Left renal pelvis (tissue), 4 donors: ENCODE results near the gene EBNA1BP2. TPM values are rescaled to one million over a fixed set of nuclear protein-coding genes. Genes with fewer than 3 reads are reported as not detected.
A peak's percentile ranks its signal among the peaks of the same experiment; 100 is the strongest.
"Not testable (repeated sequence)": the region's sequence is repeated elsewhere in the genome, so short reads cannot be mapped to it uniquely, and the experiment has no call there.

Source experiments
- DNase-seq, 4 donors: peaks; one replicate each; pipeline ENCODE4 v3.0.0-alpha.2; 2013; ENCODE audit warnings: low read depth in 4 of 4, low spot score in 3 of 4
- polyA plus RNA-seq, 4 donors: library from polyadenylated mRNA; unstranded; fragments of 120-200 nt; gene quantifications; one replicate each; pipeline ENCODE4 v1.2.1, GENCODE V29; 2013; ENCODE audit not compliant: insufficient read length in 4 of 4

The EBNA1BP2 gene
- polyA plus RNA-seq, 4 donors, result 37.9 to 77.3 (median 74.4) TPM

GRCh38 chr1:43174873-43175272 is 2.8 kb upstream of the EBNA1BP2 start:
- DNase-seq, result no peak

- DNase-seq, result peak in 3 of 4 donors; percentile 67 to 80 (median 74)
These were observed 460 bp upstream of the EBNA1BP2 start for GRCh38 chr1:43172527-43172972.

DNA sequence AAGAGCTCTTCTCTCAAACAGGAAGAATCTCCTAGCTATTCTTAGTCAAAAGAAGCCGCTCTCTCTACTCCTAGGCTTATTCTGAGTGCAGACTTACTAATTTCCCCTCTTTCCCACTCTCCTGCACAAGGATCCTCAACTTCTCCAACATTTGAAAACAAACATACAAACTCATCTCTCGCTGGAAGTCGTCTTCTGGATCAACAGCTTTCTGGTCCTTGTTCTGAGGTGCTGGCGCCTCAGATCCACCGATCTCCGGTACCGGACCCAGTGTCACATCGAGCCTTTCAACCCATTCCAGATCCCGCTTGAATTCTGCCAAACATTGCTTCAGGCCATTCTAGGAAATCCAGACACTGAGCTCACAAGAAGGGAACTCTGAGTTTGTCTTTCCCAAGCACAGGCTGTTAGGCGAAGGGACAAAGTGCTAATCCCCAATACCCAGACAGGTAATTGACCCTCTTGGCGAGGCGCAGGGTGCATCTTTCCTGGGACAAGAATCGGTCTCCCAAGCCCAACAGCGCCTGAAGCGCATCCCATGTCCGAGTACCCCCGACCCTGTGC is 696 bp downstream of the EBNA1BP2 start:
- no peak for DNase-seq

DNA sequence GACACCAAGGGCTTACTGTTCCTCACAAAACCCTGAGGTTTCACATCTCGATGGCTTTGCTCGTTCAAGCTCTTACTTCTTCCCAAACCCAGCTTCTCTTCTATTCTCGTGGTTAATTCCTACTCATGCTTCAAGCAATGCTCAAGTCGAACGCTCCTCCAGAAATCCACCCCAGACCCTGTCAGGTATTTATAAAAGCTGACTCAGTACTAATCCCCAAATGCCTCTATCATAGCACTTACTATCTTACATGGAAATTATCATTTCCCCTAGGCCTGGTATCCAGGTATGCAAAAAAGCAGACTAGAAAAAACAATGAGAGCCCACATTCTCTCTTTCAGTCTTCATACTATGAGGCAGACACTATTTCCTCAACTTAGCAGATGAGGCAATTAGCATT is 6.3 kb downstream of the EBNA1BP2 start:
- no peak for DNase-seq

DNA sequence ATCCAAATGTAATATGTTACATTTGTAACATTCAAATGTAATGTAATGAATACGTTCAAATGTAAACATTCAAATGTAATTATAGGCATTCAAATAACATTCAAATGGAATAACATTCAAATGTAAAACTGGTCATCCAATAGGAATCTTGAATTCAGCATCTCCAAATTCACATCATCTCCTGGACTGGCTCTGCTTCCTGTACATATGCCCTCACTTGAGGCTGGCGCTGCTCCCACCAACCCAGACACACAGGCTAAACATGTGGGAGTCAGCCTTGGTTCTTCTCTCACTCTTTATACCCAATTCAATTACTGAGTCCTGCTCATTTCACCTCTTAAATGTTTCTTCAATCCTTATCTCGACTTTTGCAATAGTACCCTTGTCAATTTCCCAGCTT is 6.9 kb downstream of the EBNA1BP2 start:
- DNase-seq, result no peak

- DNase-seq, result no peak
These were observed 16.1 kb downstream of the EBNA1BP2 start for GRCh38 chr1:43156026-43156425.

GRCh38 chr1:43153443-43153842 is 18.6 kb downstream of the EBNA1BP2 start:
- no peak for DNase-seq

- no peak for DNase-seq
These were observed 19.2 kb downstream of the EBNA1BP2 start for GRCh38 chr1:43152866-43153265.

DNA sequence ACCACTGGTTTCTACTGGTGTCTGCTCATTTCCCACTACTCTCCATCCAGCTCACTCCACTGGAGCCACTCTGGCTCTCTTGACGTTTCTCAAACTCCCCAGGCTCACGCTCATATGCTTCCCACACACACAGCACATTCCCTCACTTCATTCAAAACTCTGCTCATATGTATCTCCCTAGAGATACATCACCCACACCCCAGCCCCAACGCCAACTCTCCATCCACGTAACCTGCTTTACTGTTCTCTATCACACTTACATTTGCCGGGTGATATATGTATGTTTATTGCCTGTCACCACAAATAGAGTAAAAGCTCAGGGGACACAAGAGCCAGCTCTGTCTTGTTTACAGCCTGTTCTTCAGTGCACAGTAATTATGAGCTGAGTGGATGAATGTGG is 22.2 kb downstream of the EBNA1BP2 start:
- DNase-seq, result no peak

DNA sequence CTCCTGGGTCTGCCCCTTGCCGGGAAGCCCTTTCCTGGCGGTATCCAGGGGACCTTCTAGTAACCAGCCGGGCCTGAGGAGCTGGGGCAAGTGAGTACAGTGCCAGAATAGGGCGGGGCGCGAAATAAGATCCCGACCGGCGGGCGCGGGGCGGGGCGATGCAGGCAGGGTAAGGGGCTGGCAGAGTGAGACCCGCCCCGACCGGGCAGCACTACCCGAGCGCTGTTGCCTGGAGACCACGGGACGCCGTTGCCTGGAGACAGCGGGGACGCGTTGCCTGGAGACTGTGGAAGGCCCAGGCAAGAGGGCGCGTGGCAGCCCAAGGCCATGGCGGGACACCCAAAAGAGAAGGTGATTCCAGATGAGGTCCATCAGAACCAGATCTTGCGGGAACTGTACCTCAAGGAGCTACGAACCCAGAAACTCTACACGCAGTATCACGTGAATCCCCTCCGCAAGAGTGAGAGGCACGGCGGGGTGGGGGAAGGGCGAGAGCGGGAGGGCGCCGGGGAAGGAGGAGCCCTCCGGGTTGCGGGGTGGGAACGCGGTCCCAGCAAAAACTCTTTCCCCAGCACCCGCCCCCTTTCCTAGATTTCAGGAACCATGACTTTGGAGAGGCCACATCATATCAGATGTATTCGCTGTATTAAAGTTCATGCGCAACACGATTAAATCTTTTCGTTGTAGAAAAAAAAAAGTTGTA is 24.3 kb downstream of the EBNA1BP2 start:
- peak; percentile 63 to 80 (median 69) for DNase-seq

DNA sequence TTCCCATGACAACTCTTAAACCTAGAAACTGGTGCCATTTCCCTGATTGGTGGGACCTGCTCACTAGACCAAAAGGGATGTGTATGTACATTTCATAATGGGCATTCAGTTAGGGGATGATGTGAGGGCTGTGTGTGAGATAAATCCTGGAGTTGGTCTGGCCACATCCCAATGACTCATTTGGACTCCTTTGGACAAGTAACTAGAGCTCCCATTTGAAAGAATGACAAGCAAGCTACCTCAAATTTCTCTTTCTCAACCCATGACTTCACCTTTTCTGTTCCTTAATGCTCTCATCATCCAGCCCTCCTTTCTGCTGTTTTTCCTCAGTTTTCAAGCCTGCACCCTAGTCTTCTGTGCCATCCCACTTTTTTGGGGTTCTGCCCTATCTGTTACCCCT is 27.9 kb downstream of the EBNA1BP2 start:
- no peak for DNase-seq

DNA sequence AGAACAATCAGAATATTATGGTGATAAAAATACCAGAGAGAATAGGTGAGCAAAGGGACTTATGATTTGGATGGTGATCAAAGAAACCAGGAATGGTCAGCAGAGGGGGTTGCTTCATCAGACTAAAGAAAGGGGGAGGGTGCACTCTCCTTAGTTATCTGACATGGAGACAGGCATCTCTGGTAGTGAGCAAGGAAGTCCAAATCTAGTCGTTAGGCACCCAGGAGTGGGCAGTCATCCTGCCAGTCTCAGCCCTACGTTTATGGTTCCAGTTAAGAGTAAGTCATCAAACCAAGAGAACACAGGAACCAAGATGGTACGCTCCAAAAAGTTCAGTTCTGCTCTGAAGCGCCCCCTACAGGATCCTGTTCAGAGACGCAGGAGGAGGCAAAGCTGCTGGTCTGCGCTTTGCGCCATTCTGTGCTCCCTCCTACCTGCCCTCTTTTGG is 28.6 kb downstream of the EBNA1BP2 start:
- DNase-seq, result no peak

DNA sequence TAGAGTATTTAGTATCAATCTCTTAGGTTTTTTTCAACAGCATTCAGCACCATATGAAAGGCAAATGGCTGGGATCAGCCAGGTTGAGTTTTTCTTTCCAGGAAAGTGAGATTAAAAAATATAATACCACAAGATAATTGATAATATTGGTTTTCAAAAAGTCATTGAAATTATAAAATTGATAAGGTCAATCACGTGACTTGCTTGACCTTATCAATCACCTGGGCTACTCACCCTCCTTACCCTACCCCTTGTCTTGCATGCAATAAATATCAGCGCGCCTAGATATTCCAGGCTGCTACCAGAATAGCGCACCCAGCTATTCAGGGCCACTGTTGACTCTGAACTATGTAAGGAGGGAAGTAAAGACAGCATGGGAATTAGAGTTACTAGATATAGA is 31.5 kb downstream of the EBNA1BP2 start:
- no peak for DNase-seq

DNA sequence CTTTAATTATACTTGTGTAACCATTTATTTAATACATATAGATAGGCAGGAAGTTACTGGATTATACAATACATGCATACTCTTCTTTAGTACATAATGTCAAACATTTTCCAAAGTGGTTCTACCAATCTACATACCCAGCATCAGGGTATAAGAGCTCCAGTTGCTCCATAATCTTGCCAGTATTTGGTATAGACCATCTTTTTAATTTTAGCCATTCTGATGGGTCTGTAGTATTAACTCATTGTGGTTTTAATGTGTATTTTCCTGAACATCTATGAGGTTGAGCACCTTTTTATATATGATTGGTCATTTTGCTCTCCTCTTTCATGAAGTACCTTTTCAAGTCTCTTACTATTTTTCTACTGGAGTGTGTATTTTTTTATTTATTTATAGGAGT is 32.1 kb downstream of the EBNA1BP2 start:
- DNase-seq, result no peak

GRCh38 chr1:43139295-43139694 is 32.8 kb downstream of the EBNA1BP2 start:
- not testable (repeated sequence) for DNase-seq

DNA sequence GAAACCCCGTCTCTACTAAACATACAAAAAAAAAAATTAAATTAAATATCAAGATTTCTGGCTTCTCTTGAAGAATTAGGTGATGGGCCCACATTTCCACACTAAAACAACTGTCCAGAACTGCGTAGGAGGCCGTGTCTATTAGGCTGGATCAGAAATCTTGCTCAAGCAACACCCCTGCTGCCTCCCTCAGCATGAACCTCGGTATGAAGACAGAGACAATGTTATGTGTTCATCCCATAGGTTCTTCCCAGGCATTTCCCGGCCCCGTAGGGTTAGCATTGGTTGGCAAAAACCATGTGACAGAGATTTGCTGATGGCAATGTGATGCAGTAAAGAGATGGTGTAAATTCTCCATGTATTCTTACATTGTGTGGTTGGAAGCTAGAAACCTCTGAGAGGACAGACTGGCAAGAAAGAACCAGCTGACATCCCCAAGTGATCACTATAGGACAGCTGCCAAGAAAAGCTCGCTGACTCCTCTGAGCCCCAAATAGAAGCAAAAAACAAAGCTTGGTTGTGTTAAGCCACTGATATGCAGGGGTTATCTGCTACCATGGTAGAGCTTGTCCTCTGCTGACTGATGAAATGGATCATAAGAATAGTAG is 34.5 kb downstream of the EBNA1BP2 start:
- no peak for DNase-seq

DNA sequence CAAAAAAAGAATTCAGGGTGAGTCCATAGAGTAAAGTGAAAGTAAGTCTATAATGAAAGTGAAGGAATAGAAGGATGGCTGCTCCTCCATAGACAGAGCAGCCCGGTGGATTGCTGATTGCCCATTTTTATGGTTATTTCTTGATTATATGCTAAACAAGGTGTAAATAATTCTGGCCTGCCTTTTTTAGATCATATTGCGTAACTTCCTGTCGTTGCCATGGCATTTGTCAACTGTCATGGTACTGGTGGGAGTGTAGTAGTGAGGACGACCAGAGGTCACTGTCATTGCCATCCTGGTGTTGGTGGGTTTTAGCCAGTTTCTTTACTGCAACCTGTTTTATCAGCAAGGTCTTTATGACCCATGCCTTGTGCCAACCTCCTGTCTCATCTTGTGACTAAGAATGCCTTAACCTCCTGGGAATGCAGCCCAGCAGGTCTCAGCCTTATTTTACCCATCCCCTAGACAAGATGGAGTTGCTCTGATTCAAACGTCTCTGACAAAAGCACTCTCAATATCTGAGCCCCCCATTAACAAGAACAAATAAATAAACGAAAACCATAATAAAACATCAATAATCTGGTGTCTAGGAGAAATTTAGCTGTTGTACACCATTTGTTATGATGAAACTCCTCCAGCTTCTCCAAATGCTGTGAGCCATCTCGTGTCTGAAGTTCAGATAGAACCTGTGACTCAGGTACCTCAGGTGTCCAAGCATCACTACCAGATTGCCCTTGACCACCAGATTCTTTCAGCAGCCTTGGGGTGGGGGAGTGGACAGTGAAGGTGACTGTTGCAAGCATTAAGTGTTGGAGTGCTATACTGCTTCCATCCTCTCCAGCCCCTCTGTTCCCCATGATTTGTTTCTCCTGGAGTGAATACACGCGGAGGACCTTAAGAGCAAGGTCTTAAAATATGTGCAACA is 36.0 kb downstream of the EBNA1BP2 start:
- DNase-seq, result no peak

DNA sequence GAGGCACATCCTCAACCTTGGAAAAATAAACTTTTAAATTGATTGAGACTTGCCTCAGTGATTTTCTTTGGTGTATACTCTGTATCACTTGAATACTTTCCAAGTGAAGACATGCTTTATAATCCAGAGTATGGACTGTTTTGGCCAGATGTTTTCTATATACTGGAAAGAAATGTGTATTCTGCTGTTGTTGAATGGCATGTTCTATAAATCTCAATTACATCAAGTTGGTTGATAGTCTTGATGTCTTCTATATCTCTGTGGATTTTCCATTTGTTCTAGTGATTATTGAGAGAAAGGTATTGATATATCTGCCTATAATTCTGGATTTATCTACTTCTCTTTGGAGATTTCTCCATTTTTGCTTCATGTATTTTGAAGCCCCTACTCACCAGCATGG is 37.5 kb downstream of the EBNA1BP2 start:
- DNase-seq, result no peak

GRCh38 chr1:43134068-43134467 is 38.0 kb downstream of the EBNA1BP2 start:
- no peak for DNase-seq

DNA sequence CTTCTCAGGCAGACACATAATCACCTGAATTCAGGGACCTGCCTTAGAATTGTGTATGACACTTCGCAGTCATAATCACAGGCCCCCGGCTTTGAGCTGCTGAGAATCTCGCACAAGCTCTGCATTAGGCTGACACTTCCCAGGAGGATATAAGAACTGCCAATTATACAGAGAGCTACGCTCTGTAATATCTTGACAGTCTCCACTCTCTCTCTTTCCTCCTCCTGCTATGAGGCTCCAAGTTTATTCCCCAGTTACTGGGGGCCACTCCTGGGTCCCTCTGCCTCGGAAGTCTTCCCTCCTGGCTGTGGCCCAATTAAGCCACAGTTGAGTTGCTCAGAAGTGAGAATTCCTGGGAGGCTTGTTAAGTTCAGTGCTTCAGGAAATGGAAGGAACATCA is 42.7 kb downstream of the EBNA1BP2 start:
- DNase-seq, result no peak

DNA sequence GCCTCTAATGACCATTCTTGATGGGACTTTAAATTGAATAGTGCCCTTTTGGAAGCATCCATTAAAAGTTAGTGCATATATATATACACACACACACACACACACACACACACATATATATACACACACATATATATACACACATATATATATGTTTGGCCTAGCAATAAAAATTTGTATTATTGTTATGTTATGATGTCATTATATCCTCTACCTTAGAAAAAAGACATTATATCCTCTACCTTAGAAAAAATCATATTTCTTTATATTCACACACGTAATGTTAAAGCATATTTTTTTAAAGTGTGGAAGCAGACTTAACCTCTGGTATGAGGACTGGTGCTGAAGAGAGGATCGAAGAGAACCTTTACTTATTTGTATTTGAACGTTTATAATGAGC is 43.3 kb downstream of the EBNA1BP2 start:
- no peak for DNase-seq
